K562 (cell line): Measurements from ENCODE around the gene PFKL. TPM values are rescaled to one million over a fixed set of nuclear protein-coding genes. Genes with fewer than 3 reads are reported as not detected.

Source experiments
- ARHGAP35 ChIP-seq: fragments of 450-650 bp; IDR thresholded peaks from 2 replicates; pipeline ENCODE4 v1.6.1; 2018; ENCODE audit not compliant: partially characterized antibody
- ARNT ChIP-seq, 2 experiments: fragments of 450-650 bp; IDR thresholded peaks; 2 replicates each; pipeline ENCODE4 v1.6.1; 2016; ENCODE audit warnings: mild to moderate bottlenecking in 1 of 2
- DPF2 ChIP-seq: fragments of 450-650 bp; IDR thresholded peaks from 2 replicates; pipeline ENCODE4 v1.6.1; 2016
- IRF1 ChIP-seq: sonication (generic); formaldehyde crosslinking; IDR thresholded peaks from 2 replicates; pipeline ENCODE4 v1.8.0; 2022; ENCODE audit warnings: missing genetic modification reagents, mild to moderate bottlenecking, borderline replicate concordance
- LARP7 ChIP-seq: fragments of 450-650 bp; IDR thresholded peaks from 2 replicates; pipeline ENCODE4 v1.6.1; 2016
- MAFG ChIP-seq: fragments of 450-650 bp; conservative IDR thresholded peaks from 2 replicates; pipeline ENCODE4 v1.6.1; 2016; ENCODE audit warnings: missing genetic modification characterization, missing compliant biosample characterization
- NBN ChIP-seq: fragments of 450-650 bp; IDR thresholded peaks from 2 replicates; pipeline ENCODE4 v1.6.1; 2016; ENCODE audit warnings: low read depth, mild to moderate bottlenecking
- NR0B1 ChIP-seq: fragments of 450-650 bp; IDR thresholded peaks from one replicate; pipeline ENCODE4 v1.6.1; 2018; ENCODE audit warnings: mild to moderate bottlenecking, moderate library complexity; ENCODE audit not compliant: partially characterized antibody
- RREB1 ChIP-seq: fragments of 250-450 bp; sonication (Bioruptor Pico); IDR thresholded peaks from 2 replicates; pipeline ENCODE4 v1.4.0; 2020
- ZKSCAN1 ChIP-seq: fragments of 150-350 bp; IDR thresholded peaks from 2 replicates; pipeline ENCODE4 v1.6.1; 2016; ENCODE audit warnings: low read depth, low read length
- ZNF431 ChIP-seq: sonication (generic); formaldehyde crosslinking; IDR thresholded peaks from 2 replicates; pipeline ENCODE4 v1.8.0; 2022; ENCODE audit warnings: mild to moderate bottlenecking, missing genetic modification reagents
- polyA plus RNA-seq, 8 experiments: library from polyadenylated mRNA; depleted of rRNA in 4 of 8; stranded (reverse) in 5 of 8; unstranded in 3 of 8; fragments of >200 nt; fragmentation: Nextera tagmentation in 2 of 8; fragmentation: Illumina TruSeq in 1 of 8; extraction: Ambion mirVana in 2 of 8; extraction: Trizol in 1 of 8; gene quantifications; 2 replicates each; pipeline versions ENCODE4 v1.2.1 to v1.2.3, GENCODE V29; 2011 to 2014; ENCODE audit warnings: inconsistent platforms in 1 of 8, missing spikeins in 1 of 8
- total RNA-seq, 7 experiments: library from RNA; depleted of rRNA in 6 of 7; stranded (reverse); fragments of >200 nt in 6 of 7; fragmentation: Illumina TruSeq in 2 of 7; extraction: Trizol in 2 of 7; gene quantifications; 2 replicates each; pipeline versions ENCODE4 v1.2.1 to v1.2.3, GENCODE V29; 2011 to 2021; ENCODE audit warnings: low replicate concordance in 1 of 7
- TF ChIP-seq, protein P1 (sequence below): sonication (generic); formaldehyde crosslinking; IDR thresholded peaks from 2 replicates; pipeline ENCODE4 v1.8.1; 2023; ENCODE audit warnings: mild to moderate bottlenecking, missing genetic modification reagents
- TF ChIP-seq, protein P2 (sequence below): fragments of 200-800 bp; sonication (Bioruptor generic); IDR thresholded peaks from 2 replicates; pipeline ENCODE4 v1.6.1; 2017; ENCODE audit warnings: missing genetic modification characterization, missing compliant biosample characterization
- TF ChIP-seq, protein P3 (sequence below), 2 experiments: fragments of 450-650 bp in 1 of 2; sonication (generic) in 1 of 2; formaldehyde crosslinking; conservative IDR thresholded peaks; 2 replicates each; pipeline versions ENCODE4 v1.4.0 to v1.8.1; 2020 to 2022; ENCODE audit warnings: mild to moderate bottlenecking in 1 of 2, missing genetic modification reagents in 1 of 2

The PFKL gene
- total and polyA plus RNA-seq, 9 of the 15 experiments (the other 6 are each of a cell fraction or from before 2014, with no cell fraction given), result 1.1 to 124 (median 45.6) TPM

- TF ChIP-seq, protein P1, sequence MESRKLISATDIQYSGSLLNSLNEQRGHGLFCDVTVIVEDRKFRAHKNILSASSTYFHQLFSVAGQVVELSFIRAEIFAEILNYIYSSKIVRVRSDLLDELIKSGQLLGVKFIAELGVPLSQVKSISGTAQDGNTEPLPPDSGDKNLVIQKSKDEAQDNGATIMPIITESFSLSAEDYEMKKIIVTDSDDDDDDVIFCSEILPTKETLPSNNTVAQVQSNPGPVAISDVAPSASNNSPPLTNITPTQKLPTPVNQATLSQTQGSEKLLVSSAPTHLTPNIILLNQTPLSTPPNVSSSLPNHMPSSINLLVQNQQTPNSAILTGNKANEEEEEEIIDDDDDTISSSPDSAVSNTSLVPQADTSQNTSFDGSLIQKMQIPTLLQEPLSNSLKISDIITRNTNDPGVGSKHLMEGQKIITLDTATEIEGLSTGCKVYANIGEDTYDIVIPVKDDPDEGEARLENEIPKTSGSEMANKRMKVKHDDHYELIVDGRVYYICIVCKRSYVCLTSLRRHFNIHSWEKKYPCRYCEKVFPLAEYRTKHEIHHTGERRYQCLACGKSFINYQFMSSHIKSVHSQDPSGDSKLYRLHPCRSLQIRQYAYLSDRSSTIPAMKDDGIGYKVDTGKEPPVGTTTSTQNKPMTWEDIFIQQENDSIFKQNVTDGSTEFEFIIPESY (CRISPR knock-in tag), result no peak
- TF ChIP-seq RREB1 (peak; percentile 65; the same call in 1 of the 2 replicates), DPF2 (peak; percentile 43; the same call in 1 of the 2 replicates), NR0B1 (no peak), LARP7 (no peak), IRF1 (CRISPR knock-in tag) (no peak), ZKSCAN1 (no peak), NBN (no peak), ZNF431 (CRISPR knock-in tag) (no peak), ARHGAP35 (no peak), ARNT (IDR thresholded peaks at IDR 0.05) (no peak), MAFG (tag) (no peak)
- TF ChIP-seq, protein P2, sequence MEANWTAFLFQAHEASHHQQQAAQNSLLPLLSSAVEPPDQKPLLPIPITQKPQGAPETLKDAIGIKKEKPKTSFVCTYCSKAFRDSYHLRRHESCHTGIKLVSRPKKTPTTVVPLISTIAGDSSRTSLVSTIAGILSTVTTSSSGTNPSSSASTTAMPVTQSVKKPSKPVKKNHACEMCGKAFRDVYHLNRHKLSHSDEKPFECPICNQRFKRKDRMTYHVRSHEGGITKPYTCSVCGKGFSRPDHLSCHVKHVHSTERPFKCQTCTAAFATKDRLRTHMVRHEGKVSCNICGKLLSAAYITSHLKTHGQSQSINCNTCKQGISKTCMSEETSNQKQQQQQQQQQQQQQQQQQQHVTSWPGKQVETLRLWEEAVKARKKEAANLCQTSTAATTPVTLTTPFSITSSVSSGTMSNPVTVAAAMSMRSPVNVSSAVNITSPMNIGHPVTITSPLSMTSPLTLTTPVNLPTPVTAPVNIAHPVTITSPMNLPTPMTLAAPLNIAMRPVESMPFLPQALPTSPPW (CRISPR knock-in tag), result peak; percentile 64
- TF ChIP-seq, protein P3, sequence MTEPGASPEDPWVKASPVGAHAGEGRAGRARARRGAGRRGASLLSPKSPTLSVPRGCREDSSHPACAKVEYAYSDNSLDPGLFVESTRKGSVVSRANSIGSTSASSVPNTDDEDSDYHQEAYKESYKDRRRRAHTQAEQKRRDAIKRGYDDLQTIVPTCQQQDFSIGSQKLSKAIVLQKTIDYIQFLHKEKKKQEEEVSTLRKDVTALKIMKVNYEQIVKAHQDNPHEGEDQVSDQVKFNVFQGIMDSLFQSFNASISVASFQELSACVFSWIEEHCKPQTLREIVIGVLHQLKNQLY (CRISPR knock-in tag; conservative IDR thresholded peaks at IDR 0.05), result no peak
Measured at GRCh38 chr21:44337941-44338895, 38.4 kb downstream of the PFKL start (continued).
